HCT116 (cell line): ENCODE data around the gene CUX1. TPM values are rescaled to one million over a fixed set of nuclear protein-coding genes. Genes with fewer than 3 reads are reported as not detected.
"Not testable (repeated sequence)": the region's sequence is repeated elsewhere in the genome, so short reads cannot be mapped to it uniquely, and the experiment has no call there.

Experiments used
- ATAC-seq: fragments of 200-7000 bp; cut with Tn5 transposase; 2 replicates; pipeline ENCODE4 v1.9.1; 2020; ENCODE audit warnings: mild to moderate bottlenecking, moderate library complexity
- BruUV-seq: library from RNA; stranded (reverse); fragments of 400-500 nt; replicated peaks from 2 replicates; lab custom pipeline; 2021; lab: Mats Ljungman, UMichigan
- CTCF ChIA-PET: fragments of 300-600 bp; sonication (Branson Sonifier 250); formaldehyde crosslinking; loops from one replicate; lab custom pipeline; 2021; ENCODE audit warnings: antibody characterized with exemption; lab: Charles Lee
- POLR2A ChIA-PET: fragments of 300-600, 350-600 bp; sonication (Branson Sonifier 250); formaldehyde crosslinking; loops from one replicate; lab custom pipeline; 2021; ENCODE audit warnings: antibody characterized with exemption; lab: Charles Lee
- RAD21 ChIA-PET, 2 experiments: fragments of 300-600 bp; sonication (Branson Sonifier 250); formaldehyde crosslinking; loops; one replicate each; lab custom pipeline; 2023; ENCODE audit warnings: low total read pairs in 2 of 2; ENCODE audit not compliant: uncharacterized antibody in 2 of 2, unreplicated experiment in 2 of 2, low non-redundant PET in 1 of 2; lab: Charles Lee
- DNase-seq: peaks from one replicate; pipeline ENCODE4 v3.0.0-alpha.2; 2010; ENCODE audit warnings: low read depth, low spot score
- H2AFZ ChIP-seq: fragments of 200-600 bp; shearing (Covaris generic), sonication (generic); 2 replicates; pipeline ENCODE4 v1.6.1; 2017; ENCODE audit warnings: low read depth, mixed run types, mixed read lengths, antibody characterized with exemption, low read length; ENCODE audit not compliant: poor library complexity, severe bottlenecking
- H3K27ac ChIP-seq: 2 replicates; pipeline ENCODE4 v1.5.1; 2012; ENCODE audit warnings: low read depth, low read length
- H3K27me3 ChIP-seq: fragments of 200-600 bp; sonication (generic); 2 replicates; pipeline ENCODE4 v1.6.1; 2016; ENCODE audit warnings: mixed run types, low read length, mixed read lengths; ENCODE audit not compliant: insufficient read depth
- H3K36me3 ChIP-seq, 2 experiments: fragments of 200-500 bp in 1 of 2; fragments of 200-600 bp in 1 of 2; sonication (Bioruptor generic) in 1 of 2; sonication (generic) in 1 of 2; 2 replicates each; pipeline versions ENCODE4 v1.5.1 to v1.6.1; 2014 to 2016; ENCODE audit warnings: low read length in 2 of 2, inconsistent platforms in 1 of 2, mixed read lengths in 1 of 2, mixed run types in 1 of 2; ENCODE audit not compliant: insufficient read depth in 2 of 2, control insufficient read depth in 1 of 2
- H3K4me1 ChIP-seq, 2 experiments: fragments of 200-600 bp in 1 of 2; sonication (generic) in 1 of 2; 2 replicates each; pipeline versions ENCODE4 v1.5.1 to v1.6.1; 2012 to 2017; ENCODE audit warnings: low read length in 2 of 2, inconsistent platforms in 1 of 2, mild to moderate bottlenecking in 1 of 2, mixed read lengths in 1 of 2, mixed run types in 1 of 2, moderate library complexity in 1 of 2; ENCODE audit not compliant: insufficient read depth in 2 of 2, control insufficient read depth in 1 of 2
- H3K4me2 ChIP-seq: fragments of 200-600 bp; sonication (generic); 2 replicates; pipeline ENCODE4 v1.6.1; 2017; ENCODE audit warnings: mixed run types, low read length, mixed read lengths
- H3K4me3 ChIP-seq, 2 experiments: fragments of 200-600 bp in 1 of 2; sonication (generic) in 1 of 2; replicated peaks in 1 of 2; 2 replicates each; pipeline ENCODE4 v1.5.1; 2011 to 2016; ENCODE audit warnings: low read length in 2 of 2, control low read depth in 1 of 2, low read depth in 1 of 2, mild to moderate bottlenecking in 1 of 2, mixed read lengths in 1 of 2, mixed run types in 1 of 2
- H3K79me2 ChIP-seq: fragments of 200-600 bp; sonication (generic); 2 replicates; pipeline ENCODE4 v1.6.1; 2017; ENCODE audit warnings: mild to moderate bottlenecking, mixed run types, low read length, moderate library complexity, mixed read lengths; ENCODE audit not compliant: insufficient read depth
- H3K9ac ChIP-seq: fragments of 200-600 bp; sonication (generic); 2 replicates; pipeline ENCODE4 v1.6.1; 2016; ENCODE audit warnings: low read length, mixed read lengths
- H3K9me2 ChIP-seq: fragments of 200-600 bp; sonication (generic), shearing (Covaris generic); 2 replicates; pipeline ENCODE4 v1.6.1; 2017; ENCODE audit warnings: mixed run types, mild to moderate bottlenecking, moderate library complexity; ENCODE audit not compliant: insufficient read depth
- H3K9me3 ChIP-seq, 2 experiments: fragments of 200-500 bp in 1 of 2; fragments of 200-600 bp in 1 of 2; sonication (Bioruptor generic) in 1 of 2; sonication (generic) in 1 of 2; 2 replicates each; pipeline ENCODE4 v1.6.1; 2014 to 2017; ENCODE audit warnings: low read length in 2 of 2, mixed read lengths in 2 of 2, inconsistent platforms in 1 of 2, low read depth in 1 of 2, mild to moderate bottlenecking in 1 of 2, mixed run types in 1 of 2, moderate library complexity in 1 of 2; ENCODE audit not compliant: control insufficient read depth in 1 of 2, insufficient read depth in 1 of 2
- H4K20me1 ChIP-seq: fragments of 200-600 bp; sonication (generic), shearing (Covaris generic); 2 replicates; pipeline ENCODE4 v1.6.1; 2017; ENCODE audit warnings: mixed run types, mild to moderate bottlenecking, moderate library complexity; ENCODE audit not compliant: insufficient read depth
- CEBPB ChIP-seq: IDR thresholded peaks from 2 replicates; pipeline ENCODE4 v1.6.1; 2012; ENCODE audit warnings: low read depth
- ELF1 ChIP-seq: IDR thresholded peaks from 2 replicates; pipeline ENCODE4 v1.6.1; 2012; ENCODE audit warnings: low read depth, borderline replicate concordance
- EZH2 ChIP-seq: fragments of 200-600 bp; sonication (generic); IDR thresholded peaks from 2 replicates; pipeline ENCODE4 v1.6.1; 2017; ENCODE audit warnings: antibody characterized with exemption, mixed run types
- EZH2phosphoT487 ChIP-seq: fragments of 200-600 bp; IDR thresholded peaks from 2 replicates; pipeline ENCODE4 v1.6.1; 2018; ENCODE audit warnings: antibody characterized with exemption, borderline replicate concordance
- FOSL1 ChIP-seq: IDR thresholded peaks from 2 replicates; pipeline ENCODE4 v1.6.1; 2012; ENCODE audit warnings: low read depth
- JUND ChIP-seq: IDR thresholded peaks from 2 replicates; pipeline ENCODE4 v1.6.1; 2012
- POLR2A ChIP-seq: IDR thresholded peaks from 2 replicates; pipeline ENCODE4 v1.7.0; 2011; ENCODE audit warnings: borderline replicate concordance; ENCODE audit not compliant: insufficient read depth, insufficient read length; ENCODE audit errors: extremely low read depth
- POLR2AphosphoS5 ChIP-seq: IDR thresholded peaks from 2 replicates; pipeline ENCODE4 v1.6.1; 2011; ENCODE audit warnings: mild to moderate bottlenecking, low read depth, low read length, moderate library complexity
- SIN3A ChIP-seq: IDR thresholded peaks from 2 replicates; pipeline ENCODE4 v1.6.1; 2012; ENCODE audit warnings: low read depth
- SP1 ChIP-seq: IDR thresholded peaks from 2 replicates; pipeline ENCODE4 v1.6.1; 2012; ENCODE audit warnings: low read depth
- SRF ChIP-seq: IDR thresholded peaks from 2 replicates; pipeline ENCODE4 v1.6.1; 2012; ENCODE audit warnings: low read depth
- TCF7L2 ChIP-seq: IDR thresholded peaks from 2 replicates; pipeline ENCODE4 v1.7.0; 2011; ENCODE audit warnings: borderline replicate concordance, inconsistent platforms; ENCODE audit not compliant: insufficient read depth, insufficient read length; ENCODE audit errors: extremely low read depth
- YY1 ChIP-seq: IDR thresholded peaks from 2 replicates; pipeline ENCODE4 v1.6.1; 2011; ENCODE audit warnings: low read length, low read depth, moderate library complexity, mild to moderate bottlenecking; ENCODE audit not compliant: insufficient replicate concordance; ENCODE audit errors: extremely low read depth
- ZFX ChIP-seq: fragments of 450-650 bp; IDR thresholded peaks from 2 replicates; pipeline ENCODE4 v1.6.1; 2017
- intact Hi-C: fragments of 100-400 bp; cut with micrococcal nuclease; formaldehyde crosslinking; loops from 2 replicates; pipeline ENCODE4 v1.10.0; 2022
- total RNA-seq: library from RNA; stranded (reverse); gene quantifications from one replicate; pipeline ENCODE4 v1.2.1, GENCODE V29; 2021; ENCODE audit not compliant: unreplicated experiment
- TF ChIP-seq, protein P1 (sequence below): IDR thresholded peaks from 2 replicates; pipeline ENCODE4 v1.6.1; 2012
- TF ChIP-seq, protein P2 (sequence below): IDR thresholded peaks from 2 replicates; pipeline ENCODE4 v1.6.1; 2012

Gene CUX1
- total RNA-seq, 1 experiment from 2014 or later = 68.9 TPM

DNA sequence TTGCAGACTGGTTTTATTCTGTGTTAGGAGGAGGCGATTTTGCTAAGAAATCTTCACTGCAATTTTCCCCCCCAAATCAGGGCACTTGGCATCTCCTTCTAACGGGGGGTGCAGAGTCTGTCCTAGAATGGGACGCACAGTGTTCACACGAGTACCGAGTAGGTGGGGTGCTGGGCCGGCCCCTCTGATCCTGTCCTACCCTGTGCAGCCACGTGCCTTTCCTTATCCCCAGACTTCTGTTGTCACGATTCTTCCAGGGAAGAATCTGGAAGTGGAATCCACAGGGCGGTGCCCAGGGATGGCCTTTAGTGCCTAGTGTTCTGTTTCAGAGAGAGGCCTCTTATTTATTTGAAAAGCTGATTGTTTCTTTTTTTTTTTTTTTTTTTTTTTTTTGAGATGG, 16.4 kb downstream of the CUX1 start (continued):
- TF ChIP-seq, protein P1, sequence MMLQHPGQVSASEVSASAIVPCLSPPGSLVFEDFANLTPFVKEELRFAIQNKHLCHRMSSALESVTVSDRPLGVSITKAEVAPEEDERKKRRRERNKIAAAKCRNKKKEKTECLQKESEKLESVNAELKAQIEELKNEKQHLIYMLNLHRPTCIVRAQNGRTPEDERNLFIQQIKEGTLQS = no peak
- TF ChIP-seq YY1 = no peak
- no peak for TF ChIP-seq SIN3A
- TF ChIP-seq, protein P2, sequence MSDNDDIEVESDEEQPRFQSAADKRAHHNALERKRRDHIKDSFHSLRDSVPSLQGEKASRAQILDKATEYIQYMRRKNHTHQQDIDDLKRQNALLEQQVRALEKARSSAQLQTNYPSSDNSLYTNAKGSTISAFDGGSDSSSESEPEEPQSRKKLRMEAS = no peak
- TF ChIP-seq EZH2 = no peak
- no peak for TF ChIP-seq SP1
- TF ChIP-seq TCF7L2 = no peak
- no peak for TF ChIP-seq ELF1
- TF ChIP-seq ZFX = no peak

DNA sequence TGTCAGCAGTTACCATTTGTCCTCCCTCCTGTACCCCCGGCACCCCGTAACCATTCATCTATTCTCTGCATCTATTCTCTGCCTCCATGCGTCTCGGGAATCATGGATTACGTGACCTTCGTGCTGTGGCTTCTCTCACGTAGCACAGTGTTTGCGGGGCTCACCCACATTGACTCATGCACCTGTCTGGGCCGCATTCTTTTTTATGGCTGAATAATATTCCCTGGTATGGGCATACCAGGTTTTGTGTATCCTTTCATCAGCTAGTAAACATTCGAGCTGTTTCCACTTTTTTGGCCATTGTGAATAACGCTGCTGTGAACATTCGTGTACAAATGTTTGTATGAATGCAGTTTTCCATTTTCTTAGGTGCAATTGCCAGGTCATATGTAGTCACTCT, 17.7 kb downstream of the CUX1 start:
- Histone ChIP-seq H3K27me3 (no peaks in the 10 kb centered on the region), H3K9ac (no peak overlapping the region), H3K4me2 (no peak overlapping the region), H3K36me3 (no peaks in the 10 kb centered on the region; a peak in 1 of 4 replicates), H2AFZ (no peak overlapping the region), H3K9me2 (no peaks in the 10 kb centered on the region), H3K27ac (no peak overlapping the region), H3K79me2 (peaks cover 98% of the 10 kb centered on the region), H3K4me3 (no peak overlapping the region), H3K4me1 (no peaks in the 10 kb centered on the region), H3K9me3 (no peaks in the 10 kb centered on the region), H4K20me1 (no peaks in the 10 kb centered on the region)
- POLR2A ChIA-PET = no interaction called here
- ATAC-seq = no peak
- no peak for TF ChIP-seq FOSL1
- TF ChIP-seq SRF = no peak
- no peak for TF ChIP-seq JUND
- no peak for TF ChIP-seq POLR2AphosphoS5
- no peak for TF ChIP-seq EZH2phosphoT487
- TF ChIP-seq POLR2A = no peak
- no peak for TF ChIP-seq SIN3A
- no peak for TF ChIP-seq SP1
- TF ChIP-seq CEBPB = no peak
- intact Hi-C loops = no loop called here
- DNase-seq = no peak
- CTCF ChIA-PET = no interaction called here
- RAD21 ChIA-PET = no interaction called here
- BruUV-seq = no TSS peak

DNA sequence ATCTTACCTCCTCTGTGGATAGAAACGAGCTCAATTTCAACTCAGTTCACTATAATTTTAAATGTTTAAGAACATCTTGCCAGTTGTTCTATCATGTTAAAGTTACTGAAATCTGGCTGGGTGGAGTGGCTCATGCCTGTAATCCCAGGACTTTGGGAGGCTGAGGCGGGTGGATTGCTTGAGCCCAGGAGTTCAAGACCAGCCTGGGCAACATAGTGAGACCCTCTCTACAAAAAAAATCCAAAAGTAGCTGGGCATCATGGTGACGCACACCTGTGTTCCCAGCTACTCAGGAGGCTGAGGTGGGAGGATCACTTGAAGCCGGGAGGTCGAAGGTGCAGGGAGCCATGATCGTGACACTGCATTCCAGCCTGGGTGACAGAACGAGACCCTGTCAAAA, 20.0 kb downstream of the CUX1 start:
- H3K9me2 ChIP-seq, BruUV-seq, H3K9ac ChIP-seq, H4K20me1 ChIP-seq, H3K4me1 ChIP-seq, H3K27me3 ChIP-seq, H3K36me3 ChIP-seq, H3K9me3 ChIP-seq, H3K27ac ChIP-seq, POLR2A ChIA-PET, RAD21 ChIA-PET, H2AFZ ChIP-seq, ATAC-seq, DNase-seq, intact Hi-C loops, H3K4me3 ChIP-seq, CTCF ChIA-PET, H3K4me2 ChIP-seq: not testable (repeated sequence)
- H3K79me2 ChIP-seq = peaks cover 98% of the 10 kb centered on the region
